ENCODE results near the gene FGFR1OP2. TPM values are rescaled to one million over a fixed set of nuclear protein-coding genes. Genes with fewer than 3 reads are reported as not detected.
"Not testable (repeated sequence)": the region's sequence is repeated elsewhere in the genome, so short reads cannot be mapped to it uniquely, and the experiment has no call there.

The FGFR1OP2 gene
- total RNA-seq, 2 donors from 2014 or later, result 39.2 to 41.5 TPM

GRCh38 chr12:26896913-26897312 lies 41.4 kb upstream of the FGFR1OP2 start:
- TF ChIP-seq, protein P1, sequence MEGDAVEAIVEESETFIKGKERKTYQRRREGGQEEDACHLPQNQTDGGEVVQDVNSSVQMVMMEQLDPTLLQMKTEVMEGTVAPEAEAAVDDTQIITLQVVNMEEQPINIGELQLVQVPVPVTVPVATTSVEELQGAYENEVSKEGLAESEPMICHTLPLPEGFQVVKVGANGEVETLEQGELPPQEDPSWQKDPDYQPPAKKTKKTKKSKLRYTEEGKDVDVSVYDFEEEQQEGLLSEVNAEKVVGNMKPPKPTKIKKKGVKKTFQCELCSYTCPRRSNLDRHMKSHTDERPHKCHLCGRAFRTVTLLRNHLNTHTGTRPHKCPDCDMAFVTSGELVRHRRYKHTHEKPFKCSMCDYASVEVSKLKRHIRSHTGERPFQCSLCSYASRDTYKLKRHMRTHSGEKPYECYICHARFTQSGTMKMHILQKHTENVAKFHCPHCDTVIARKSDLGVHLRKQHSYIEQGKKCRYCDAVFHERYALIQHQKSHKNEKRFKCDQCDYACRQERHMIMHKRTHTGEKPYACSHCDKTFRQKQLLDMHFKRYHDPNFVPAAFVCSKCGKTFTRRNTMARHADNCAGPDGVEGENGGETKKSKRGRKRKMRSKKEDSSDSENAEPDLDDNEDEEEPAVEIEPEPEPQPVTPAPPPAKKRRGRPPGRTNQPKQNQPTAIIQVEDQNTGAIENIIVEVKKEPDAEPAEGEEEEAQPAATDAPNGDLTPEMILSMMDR (IDR thresholded peaks at IDR 0.05), result no peak
- no peak for TF ChIP-seq POLR2A (IDR thresholded peaks at IDR 0.05)
- WGBS, 2 donors, result 89 to 95% methylated on average over 2 of the region's 2 CpGs
- no peaks in the 10 kb centered on the region for H3K4me1 ChIP-seq
- H3K4me3 ChIP-seq, result no peak overlapping the region
- no peaks in the 10 kb centered on the region for H3K9me3 ChIP-seq
- intact Hi-C loops (cut with DNase I), result loop anchor here (10.0 kb wide), 1 partner anchor 62 kb away; the partner anchor contains the start of gene ITPR2
- no peaks in the 10 kb centered on the region for H3K27me3 ChIP-seq
- ATAC-seq, result no peak
- no peak for DNase-seq
- no peak overlapping the region for H3K27ac ChIP-seq
- peaks cover 0 to 1% of the 10 kb centered on the region in 2 donors for H3K36me3 ChIP-seq (replicated peaks in 1 of 2; ENCODE audit: insufficient read depth in 1 of 2, low read depth in 2 of 2)

GRCh38 chr12:26903396-26903795 lies 34.9 kb upstream of the FGFR1OP2 start:
- H3K27ac ChIP-seq; H3K36me3 ChIP-seq (replicated peaks in 1 of 2; ENCODE audit: insufficient read depth in 1 of 2, low read depth in 2 of 2); H3K27me3 ChIP-seq; H3K4me3 ChIP-seq; H3K9me3 ChIP-seq; intact Hi-C loops (cut with DNase I); ATAC-seq; DNase-seq: not testable (repeated sequence)
- H3K4me1 ChIP-seq, result peaks cover 20% of the 10 kb centered on the region
- 65% methylated on average over 3 of the region's 3 CpGs for whole genome bisulfite sequencing, 2 donors

- no peak for TF ChIP-seq POLR2A (IDR thresholded peaks at IDR 0.05)
- TF ChIP-seq, protein P1 (IDR thresholded peaks at IDR 0.05), result no peak
- no peaks in the 10 kb centered on the region for H3K27me3 ChIP-seq
- no peak for ATAC-seq
- H3K4me1 ChIP-seq, result peaks cover 20% of the 10 kb centered on the region
- H3K4me3 ChIP-seq, result no peak overlapping the region
- DNase-seq, result no peak
- H3K36me3 ChIP-seq (replicated peaks in 1 of 2; ENCODE audit: insufficient read depth in 1 of 2, low read depth in 2 of 2), result peaks cover 4 to 12% of the 10 kb centered on the region in 2 donors
- no peaks in the 10 kb centered on the region for H3K9me3 ChIP-seq
- H3K27ac ChIP-seq, result peak overlapping the region in 3 of 4 donors; percentile 55 to 77 (median 71)
- intact Hi-C loops (cut with DNase I), result no loop called here
- 18 to 24% methylated on average over 1 of the region's 1 CpG for WGBS, 2 donors
Measured at GRCh38 chr12:26906024-26906423, 32.2 kb upstream of the FGFR1OP2 start.

DNA sequence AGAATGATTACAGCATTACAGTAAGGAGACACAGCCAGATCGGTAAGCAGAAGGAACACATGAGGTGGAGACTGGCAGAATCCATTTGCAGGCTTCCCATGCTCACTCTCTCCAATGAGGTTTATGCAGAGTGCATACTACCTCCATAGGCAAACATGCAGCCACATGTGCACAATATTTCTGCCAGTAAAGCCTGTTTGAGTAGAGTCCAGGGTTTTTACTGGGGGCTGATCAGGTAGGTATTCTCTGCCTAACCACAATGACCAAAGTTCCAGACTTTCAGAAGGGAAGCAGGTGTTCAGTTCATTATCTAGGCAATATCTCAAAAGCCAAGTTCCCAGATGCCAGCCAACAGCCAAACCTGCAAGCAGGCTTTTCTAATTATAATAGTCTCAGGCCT lies 31.6 kb upstream of the FGFR1OP2 start:
- no peaks in the 10 kb centered on the region for H3K27me3 ChIP-seq
- WGBS, 2 donors, result 18 to 26% methylated on average over 1 of the region's 1 CpG
- DNase-seq (peak; percentile 21 to 60 (median 38)), ATAC-seq (peak; percentile 71)
- peaks cover 5 to 12% of the 10 kb centered on the region in 2 donors for H3K36me3 ChIP-seq (replicated peaks in 1 of 2; ENCODE audit: insufficient read depth in 1 of 2, low read depth in 2 of 2)
- H3K4me1 ChIP-seq, result peaks cover 20% of the 10 kb centered on the region
- H3K27ac ChIP-seq, result peak overlapping the region; percentile 12 to 77 (median 63)
- no peak for TF ChIP-seq POLR2A (IDR thresholded peaks at IDR 0.05)
- TF ChIP-seq, protein P1 (IDR thresholded peaks at IDR 0.05), result no peak
- no peaks in the 10 kb centered on the region for H3K9me3 ChIP-seq
- no peak overlapping the region for H3K4me3 ChIP-seq
- intact Hi-C loops (cut with DNase I), result no loop called here

- peaks cover 3% of the 10 kb centered on the region for H3K4me1 ChIP-seq
- intact Hi-C loops (cut with DNase I), result no loop called here
- no peak overlapping the region for H3K4me3 ChIP-seq
- DNase-seq, result no peak
- H3K9me3 ChIP-seq, result no peaks in the 10 kb centered on the region
- TF ChIP-seq, protein P1 (IDR thresholded peaks at IDR 0.05), result peak in 3 of 7 experiments; percentile 13 to 24 (median 19)
- TF ChIP-seq POLR2A (IDR thresholded peaks at IDR 0.05), result no peak
- no peak for ATAC-seq
- H3K36me3 ChIP-seq (replicated peaks in 1 of 2; ENCODE audit: insufficient read depth in 1 of 2, low read depth in 2 of 2), result peaks cover 0 to 10% of the 10 kb centered on the region in 2 donors
- no peaks in the 10 kb centered on the region for H3K27me3 ChIP-seq
- WGBS, 2 donors, result 82 to 90% methylated on average over 5 of the region's 5 CpGs
- no peak overlapping the region for H3K27ac ChIP-seq
Measured at GRCh38 chr12:26918321-26919215, 19.7 kb upstream of the FGFR1OP2 start.

All from body of pancreas (tissue), 4 donors.